Measurements from ENCODE around the gene TNNI2. TPM values are rescaled to one million over a fixed set of nuclear protein-coding genes. Genes with fewer than 3 reads are reported as not detected.

Gene TNNI2
- total RNA-seq, 4 donors from 2014 or later: 4.2 TPM; not detected in 3

DNA sequence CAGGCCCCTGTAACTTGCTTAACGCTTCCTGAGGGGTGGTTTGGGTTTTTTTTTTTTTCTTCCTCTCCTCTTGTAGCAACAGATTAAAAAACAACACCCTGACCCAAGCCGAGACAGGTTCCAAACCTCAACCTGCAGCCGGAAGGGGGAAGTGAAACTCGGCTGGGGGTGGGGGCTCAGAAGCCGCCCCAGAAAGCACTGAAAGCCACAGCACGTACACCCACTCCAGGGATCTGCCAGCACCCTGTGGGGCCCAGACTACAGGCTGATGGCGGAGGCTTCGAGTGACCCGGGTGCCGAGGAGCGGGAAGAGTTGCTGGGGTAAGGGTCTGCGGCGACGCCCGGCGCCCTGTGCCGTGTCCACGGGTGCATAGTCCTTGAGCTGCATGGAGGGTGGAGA, 14.1 kb downstream of the TNNI2 start, which contains the start of gene LSP1:
Gene LSP1, plus strand, starts transcription at position 208 of the 400 bp plus-strand sequence. Its CDS starts 61 bp downstream, at position 269.
- H3K4me3 ChIP-seq: peak within 1 kb of the TSS in 2 of 4 donors; percentile 31 to 40
- no peaks in the 10 kb centered on the region for H3K36me3 ChIP-seq

GRCh38 chr11:1853376-1854131, 14.8 kb downstream of the TNNI2 start:
- no peak overlapping the region for H3K27ac ChIP-seq (replicated peaks in 1 of 4)
- WGBS: 92% methylated on average over 9 of the region's 19 CpGs
- H3K4me1 ChIP-seq: peaks cover 0 to 6% (median 0%) of the 10 kb centered on the region in 4 donors
- no peaks in the 10 kb centered on the region for H3K9me3 ChIP-seq
- no peaks in the 10 kb centered on the region for H3K27me3 ChIP-seq
- H3K4me3 ChIP-seq: peak overlapping the region in 2 of 4 donors; percentile 31 to 40
- intact Hi-C loops (cut with DNase I): no loop called here
- TF ChIP-seq CTCF (IDR thresholded peaks at IDR 0.05) (no peak), POLR2A (IDR thresholded peaks at IDR 0.05; ENCODE audit: low read depth) (no peak), EP300 (IDR thresholded peaks at IDR 0.05) (no peak), POLR2AphosphoS5 (IDR thresholded peaks at IDR 0.05) (no peak)
- H3K36me3 ChIP-seq: no peaks in the 10 kb centered on the region
- no peak for DNase-seq (ENCODE audit: extremely low spot score)

More for the DNA sequence above, 14.1 kb downstream of the TNNI2 start, which contains the start of gene LSP1:
- H3K4me1 ChIP-seq: peaks cover 0 to 6% (median 0%) of the 10 kb centered on the region in 4 donors
- H3K9me3 ChIP-seq: no peaks in the 10 kb centered on the region
- no peaks in the 10 kb centered on the region for H3K27me3 ChIP-seq
- intact Hi-C loops (cut with DNase I): no loop called here
- no peak for TF ChIP-seq POLR2A (IDR thresholded peaks at IDR 0.05; ENCODE audit: low read depth)
- no peak for TF ChIP-seq CTCF (IDR thresholded peaks at IDR 0.05)
- TF ChIP-seq POLR2AphosphoS5 (IDR thresholded peaks at IDR 0.05): no peak
- no peak for TF ChIP-seq EP300 (IDR thresholded peaks at IDR 0.05)
- WGBS: 78% methylated on average over 7 of the region's 18 CpGs
- no peak within 1 kb of the TSS for H3K27ac ChIP-seq (replicated peaks in 1 of 4)
- no peak for DNase-seq (ENCODE audit: extremely low spot score)

DNA sequence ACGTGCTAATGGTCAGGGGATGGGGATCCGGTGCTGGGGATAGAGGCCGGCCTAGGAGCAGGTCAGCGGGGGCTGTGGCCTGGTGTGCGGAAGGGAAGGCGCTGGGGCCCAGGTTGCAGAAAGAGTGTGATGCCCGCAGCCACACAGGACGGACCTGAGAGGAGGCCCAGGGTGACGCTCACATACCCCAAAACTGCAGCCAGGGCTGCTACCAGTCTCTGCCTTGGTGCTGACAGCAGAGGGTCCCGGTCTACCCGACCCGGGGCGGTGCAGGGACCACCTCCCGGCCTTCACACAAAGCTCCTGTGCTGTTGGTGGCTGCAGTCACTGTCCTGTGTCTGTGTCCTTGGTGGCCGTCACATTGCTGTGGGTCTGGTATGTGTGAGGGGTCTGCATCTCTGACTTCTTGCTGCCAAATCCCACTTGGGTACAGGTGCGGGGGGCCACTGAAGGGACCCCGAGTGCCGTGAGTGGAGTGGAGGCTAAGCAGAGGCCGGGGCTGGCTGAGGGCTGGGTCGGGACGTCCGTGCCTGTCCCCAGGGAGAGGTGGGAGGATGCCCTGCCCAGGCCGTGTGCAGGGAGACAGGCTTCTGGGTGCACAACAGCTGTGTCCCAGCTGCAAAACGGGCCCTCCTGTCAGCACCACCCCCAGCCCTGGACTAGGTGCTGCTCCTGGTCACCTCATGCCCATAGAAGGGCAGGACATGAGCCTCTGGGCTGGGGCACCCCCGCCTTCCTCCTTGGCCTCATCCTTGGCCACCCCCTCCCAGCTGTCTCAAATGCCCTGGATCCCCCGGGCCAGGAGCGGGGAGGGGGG, 15.6 kb downstream of the TNNI2 start:
- peaks cover 0 to 6% (median 0%) of the 10 kb centered on the region in 4 donors for H3K4me1 ChIP-seq
- WGBS: 82% methylated on average over 18 of the region's 27 CpGs
- no peaks in the 10 kb centered on the region for H3K36me3 ChIP-seq
- TF ChIP-seq EP300 (IDR thresholded peaks at IDR 0.05): no peak
- TF ChIP-seq POLR2AphosphoS5 (IDR thresholded peaks at IDR 0.05): no peak
- TF ChIP-seq POLR2A (IDR thresholded peaks at IDR 0.05; ENCODE audit: low read depth): no peak
- no peak for TF ChIP-seq CTCF (IDR thresholded peaks at IDR 0.05)
- no peak overlapping the region for H3K27ac ChIP-seq (replicated peaks in 1 of 4)
- peak overlapping the region in 2 of 4 donors; percentile 31 to 40 for H3K4me3 ChIP-seq
- intact Hi-C loops (cut with DNase I): no loop called here
- DNase-seq (ENCODE audit: extremely low spot score): no peak
- no peaks in the 10 kb centered on the region for H3K9me3 ChIP-seq
- H3K27me3 ChIP-seq: no peaks in the 10 kb centered on the region

GRCh38 chr11:1854949-1855885, 16.4 kb downstream of the TNNI2 start:
- no peaks in the 10 kb centered on the region for H3K36me3 ChIP-seq
- DNase-seq (ENCODE audit: extremely low spot score): no peak
- no peaks in the 10 kb centered on the region for H3K9me3 ChIP-seq
- intact Hi-C loops (cut with DNase I): no loop called here
- H3K4me3 ChIP-seq: peak overlapping the region in 1 of 4 donors; percentile 31
- WGBS: 78% methylated on average over 24 of the region's 26 CpGs
- H3K27ac ChIP-seq (replicated peaks in 1 of 4): no peak overlapping the region
- H3K27me3 ChIP-seq: no peaks in the 10 kb centered on the region
- no peak for TF ChIP-seq CTCF (IDR thresholded peaks at IDR 0.05)
- no peak for TF ChIP-seq EP300 (IDR thresholded peaks at IDR 0.05)
- TF ChIP-seq POLR2A (IDR thresholded peaks at IDR 0.05; ENCODE audit: low read depth): no peak
- TF ChIP-seq POLR2AphosphoS5 (IDR thresholded peaks at IDR 0.05): no peak
- peaks cover 0 to 6% (median 0%) of the 10 kb centered on the region in 4 donors for H3K4me1 ChIP-seq

All from esophagus muscularis mucosa (tissue), 4 donors.